H9 (cell line): ENCODE measurements around the gene ZC3H12C. TPM values are rescaled to one million over a fixed set of nuclear protein-coding genes. Genes with fewer than 3 reads are reported as not detected.

Source experiments
- DNase-seq: peaks from one replicate; pipeline ENCODE4 v3.0.0-alpha.2; 2017
- H2AFZ ChIP-seq: one replicate; pipeline ENCODE4 v1.6.1; 2013; ENCODE audit warnings: mild to moderate bottlenecking, low read length, control low read depth, moderate library complexity
- H2AK5ac ChIP-seq: 2 replicates; pipeline ENCODE4 v1.6.1; 2013; ENCODE audit warnings: low read length, control low read depth, mixed read lengths; ENCODE audit not compliant: insufficient read length
- H2BK120ac ChIP-seq: one replicate; pipeline ENCODE4 v1.6.1; 2013; ENCODE audit warnings: low read depth, mild to moderate bottlenecking, low read length, control low read depth, inconsistent platforms; ENCODE audit not compliant: poor library complexity, severe bottlenecking
- H2BK12ac ChIP-seq: 2 replicates; pipeline ENCODE4 v1.6.1; 2013; ENCODE audit warnings: low read length, control low read depth, mixed read lengths, low read depth; ENCODE audit not compliant: insufficient read length
- H2BK15ac ChIP-seq: 2 replicates; pipeline ENCODE4 v1.6.1; 2013; ENCODE audit warnings: low read depth, low read length, control low read depth
- H2BK20ac ChIP-seq: one replicate; pipeline ENCODE4 v1.6.1; 2013; ENCODE audit warnings: low read depth, mild to moderate bottlenecking, low read length, control low read depth, inconsistent platforms; ENCODE audit not compliant: poor library complexity, severe bottlenecking
- H2BK5ac ChIP-seq: 2 replicates; pipeline ENCODE4 v1.6.1; 2013; ENCODE audit warnings: low read length, control low read depth, mixed read lengths; ENCODE audit not compliant: insufficient read length
- H3K14ac ChIP-seq: 2 replicates; pipeline ENCODE4 v1.6.1; 2013; ENCODE audit warnings: low read length, control low read depth; ENCODE audit not compliant: insufficient read depth
- H3K18ac ChIP-seq: 2 replicates; pipeline ENCODE4 v1.6.1; 2013; ENCODE audit warnings: low read depth, mild to moderate bottlenecking, mixed read lengths, low read length, control low read depth; ENCODE audit not compliant: insufficient read length
- H3K23ac ChIP-seq: 2 replicates; pipeline ENCODE4 v1.6.1; 2013; ENCODE audit warnings: low read length, control low read depth, mixed read lengths, low read depth; ENCODE audit not compliant: insufficient read length
- H3K23me2 ChIP-seq: 2 replicates; pipeline ENCODE4 v1.6.1; 2013; ENCODE audit warnings: low read depth, mild to moderate bottlenecking, mixed read lengths, low read length, control low read depth; ENCODE audit not compliant: insufficient read length, poor library complexity, severe bottlenecking
- H3K27ac ChIP-seq: 2 replicates; pipeline ENCODE4 v1.5.1; 2013; ENCODE audit warnings: low read length, control low read depth, mixed read lengths, low read depth; ENCODE audit not compliant: insufficient read length
- H3K27me3 ChIP-seq: 2 replicates; pipeline ENCODE4 v1.6.1; 2013; ENCODE audit warnings: low read length, control low read depth, inconsistent platforms; ENCODE audit not compliant: insufficient read depth
- H3K4ac ChIP-seq: 2 replicates; pipeline ENCODE4 v1.6.1; 2013; ENCODE audit warnings: low read depth, mild to moderate bottlenecking, control low read depth, inconsistent platforms, low read length, moderate library complexity
- H3K4me1 ChIP-seq: 2 replicates; pipeline ENCODE4 v1.6.1; 2013; ENCODE audit warnings: low read length, control low read depth, inconsistent platforms; ENCODE audit not compliant: insufficient read depth
- H3K4me2 ChIP-seq: 2 replicates; pipeline ENCODE4 v1.6.1; 2013; ENCODE audit warnings: low read length, control low read depth, mixed read lengths; ENCODE audit not compliant: insufficient read length, insufficient read depth
- H3K56ac ChIP-seq: 2 replicates; pipeline ENCODE4 v1.6.1; 2013; ENCODE audit warnings: low read depth, mild to moderate bottlenecking, mixed read lengths, low read length, control low read depth; ENCODE audit not compliant: insufficient read length
- H3K79me1 ChIP-seq: 2 replicates; pipeline ENCODE4 v1.6.1; 2013; ENCODE audit warnings: low read depth, mild to moderate bottlenecking, moderate library complexity, low read length, control low read depth, inconsistent platforms; ENCODE audit not compliant: insufficient read depth, poor library complexity, severe bottlenecking
- H3K79me2 ChIP-seq: 2 replicates; pipeline ENCODE4 v1.6.1; 2013; ENCODE audit warnings: low read length, control low read depth, inconsistent platforms; ENCODE audit not compliant: insufficient read depth
- H3K9ac ChIP-seq: 2 replicates; pipeline ENCODE4 v1.6.1; 2013; ENCODE audit warnings: low read length, control low read depth, mixed read lengths; ENCODE audit not compliant: insufficient read length; ENCODE audit errors: extremely low read depth
- H3K9me3 ChIP-seq: one replicate; pipeline ENCODE4 v1.6.1; 2013; ENCODE audit warnings: low read depth, low read length, inconsistent platforms; ENCODE audit not compliant: control insufficient read depth
- H3T11ph ChIP-seq: one replicate; pipeline ENCODE4 v1.6.1; 2013; ENCODE audit warnings: mild to moderate bottlenecking, low read length, control low read depth, inconsistent platforms
- H4K20me1 ChIP-seq: one replicate; pipeline ENCODE4 v1.6.1; 2013; ENCODE audit not compliant: control insufficient read depth, insufficient read length, insufficient read depth
- H4K5ac ChIP-seq: 2 replicates; pipeline ENCODE4 v1.6.1; 2013; ENCODE audit warnings: low read depth, mild to moderate bottlenecking, mixed read lengths, low read length, control low read depth; ENCODE audit not compliant: insufficient read length
- H4K8ac ChIP-seq: replicated peaks from 2 replicates; pipeline ENCODE4 v1.6.1; 2013; ENCODE audit warnings: low read length, control low read depth, mixed read lengths, low read depth; ENCODE audit not compliant: insufficient read length
- H4K91ac ChIP-seq: 2 replicates; pipeline ENCODE4 v1.6.1; 2013; ENCODE audit warnings: low read depth, mild to moderate bottlenecking, moderate library complexity, mixed read lengths, low read length, control low read depth; ENCODE audit not compliant: insufficient read length
- H3K27ac Mint-ChIP-seq, 3 experiments: 2 replicates in 2 of 3; 3 replicates in 1 of 3; pipeline ENCODE4 v1.8.0; 2020 to 2021; ENCODE audit warnings: mixed read lengths in 3 of 3, mild to moderate bottlenecking in 1 of 3, moderate library complexity in 1 of 3
- H3K27me3 Mint-ChIP-seq: 2 replicates; pipeline ENCODE4 v1.8.0; 2021; ENCODE audit warnings: low read depth, mild to moderate bottlenecking, moderate library complexity, mixed read lengths
- H3K36me3 Mint-ChIP-seq, 3 experiments: 2 replicates in 2 of 3; 3 replicates in 1 of 3; pipeline ENCODE4 v1.8.0; 2020 to 2021; ENCODE audit warnings: low read depth in 3 of 3, mixed read lengths in 3 of 3; ENCODE audit not compliant: insufficient read depth in 1 of 3
- H3K4me1 Mint-ChIP-seq, 2 experiments: 2 replicates each; pipeline ENCODE4 v1.8.0; 2020; ENCODE audit warnings: mixed read lengths in 2 of 2
- H3K4me3 Mint-ChIP-seq, 2 experiments: 2 replicates in 1 of 2; 3 replicates in 1 of 2; pipeline ENCODE4 v1.8.0; 2020 to 2021; ENCODE audit warnings: mild to moderate bottlenecking in 2 of 2, mixed read lengths in 2 of 2, moderate library complexity in 1 of 2
- H3K9me3 Mint-ChIP-seq, 2 experiments: 2 replicates in 1 of 2; 3 replicates in 1 of 2; pipeline ENCODE4 v1.8.0; 2020; ENCODE audit warnings: mild to moderate bottlenecking in 2 of 2, mixed read lengths in 2 of 2, moderate library complexity in 1 of 2
- WGBS: extraction: QIAGEN DNeasy Blood & Tissue Kit; methylation state at CpG from one replicate; pipeline ENCODE4 v1.1.7; 2013; ENCODE audit warnings: missing lambda C conversion rate, low lambda C conversion rate, mixed read lengths; ENCODE audit not compliant: insufficient read length; ENCODE audit errors: extremely low coverage; 5-methylcytosine and 5-hydroxymethylcytosine counted together
- total RNA-seq: library from RNA; stranded (reverse); gene quantifications from 2 replicates; pipeline ENCODE4 v1.2.1, GENCODE V29; 2021
- TF ChIP-seq, protein P1 (sequence below): fragments of 200-600 bp; sonication (generic); conservative IDR thresholded peaks from 3 replicates; pipeline ENCODE4 v1.8.0; 2021; ENCODE audit warnings: antibody characterized with exemption, mild to moderate bottlenecking

Gene ZC3H12C
- total RNA-seq, 1 experiment from 2014 or later = 4.8 TPM

DNA sequence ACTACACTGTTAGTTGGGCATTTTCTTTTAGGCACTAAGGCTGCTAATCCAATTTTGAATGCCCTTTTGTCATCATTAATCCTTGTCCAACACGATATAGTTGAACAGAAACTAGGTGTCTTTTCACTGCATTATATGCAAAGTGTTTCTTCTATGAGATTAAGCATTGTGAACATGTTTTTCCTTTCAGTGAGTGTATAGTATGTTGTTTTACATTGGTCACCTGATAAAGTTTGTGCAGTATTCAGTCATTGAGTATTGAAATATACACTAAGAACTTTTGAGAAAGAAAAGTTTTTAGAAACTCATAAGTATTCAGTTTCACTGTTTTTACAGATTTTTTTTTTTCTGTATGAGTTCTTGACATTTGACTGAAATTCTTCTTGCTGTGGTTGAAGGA is 59.0 kb downstream of the ZC3H12C start:
- Histone ChIP-seq H3K4me2 (no peak overlapping the region), H3K4ac (no peak overlapping the region), H3K9me3 (no peaks in the 10 kb centered on the region), H2BK12ac (no peak overlapping the region), H3K23ac (no peak overlapping the region), H3T11ph (no peak overlapping the region), H4K8ac (no peak overlapping the region), H2BK5ac (no peak overlapping the region), H3K23me2 (no peaks in the 10 kb centered on the region), H4K20me1 (no peaks in the 10 kb centered on the region), H3K4me1 (peaks cover 4% of the 10 kb centered on the region), H2BK20ac (no peak overlapping the region), H3K56ac (no peak overlapping the region), H3K9ac (no peak overlapping the region), H3K18ac (no peak overlapping the region), H3K14ac (no peak overlapping the region), H2AK5ac (no peak overlapping the region), H2AFZ (no peak overlapping the region), H2BK120ac (no peak overlapping the region), H2BK15ac (no peak overlapping the region), H3K79me2 (no peaks in the 10 kb centered on the region), H4K91ac (no peak overlapping the region), H3K27ac (no peak overlapping the region), H3K79me1 (no peaks in the 10 kb centered on the region), H3K27me3 (no peaks in the 10 kb centered on the region), H4K5ac (no peak overlapping the region)
- Mint-ChIP-seq H3K27me3 (no peaks in the 10 kb centered on the region), H3K27ac (no peak overlapping the region), H3K4me3 (no peak overlapping the region), H3K4me1 (peaks cover 8% of the 10 kb centered on the region in 2 experiments), H3K9me3 (no peaks in the 10 kb centered on the region), H3K36me3 (peaks cover 0 to 6% (median 3%) of the 10 kb centered on the region in 3 experiments; a peak in 1 of 7 replicates)
- TF ChIP-seq, protein P1, sequence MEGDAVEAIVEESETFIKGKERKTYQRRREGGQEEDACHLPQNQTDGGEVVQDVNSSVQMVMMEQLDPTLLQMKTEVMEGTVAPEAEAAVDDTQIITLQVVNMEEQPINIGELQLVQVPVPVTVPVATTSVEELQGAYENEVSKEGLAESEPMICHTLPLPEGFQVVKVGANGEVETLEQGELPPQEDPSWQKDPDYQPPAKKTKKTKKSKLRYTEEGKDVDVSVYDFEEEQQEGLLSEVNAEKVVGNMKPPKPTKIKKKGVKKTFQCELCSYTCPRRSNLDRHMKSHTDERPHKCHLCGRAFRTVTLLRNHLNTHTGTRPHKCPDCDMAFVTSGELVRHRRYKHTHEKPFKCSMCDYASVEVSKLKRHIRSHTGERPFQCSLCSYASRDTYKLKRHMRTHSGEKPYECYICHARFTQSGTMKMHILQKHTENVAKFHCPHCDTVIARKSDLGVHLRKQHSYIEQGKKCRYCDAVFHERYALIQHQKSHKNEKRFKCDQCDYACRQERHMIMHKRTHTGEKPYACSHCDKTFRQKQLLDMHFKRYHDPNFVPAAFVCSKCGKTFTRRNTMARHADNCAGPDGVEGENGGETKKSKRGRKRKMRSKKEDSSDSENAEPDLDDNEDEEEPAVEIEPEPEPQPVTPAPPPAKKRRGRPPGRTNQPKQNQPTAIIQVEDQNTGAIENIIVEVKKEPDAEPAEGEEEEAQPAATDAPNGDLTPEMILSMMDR = no peak
- DNase-seq = no peak
- WGBS = no CpG with 5 or more reads among the region's 1 CpG
